Jurkat, Clone E6-1 (cell line): ENCODE data around the gene HPCAL1.

ENCODE experiments used
- DNase-seq: peaks from one replicate; pipeline ENCODE4 v3.0.0-alpha.2; 2011; ENCODE audit warnings: low read depth, low spot score
- H3K4me3 ChIP-seq: 2 replicates; pipeline ENCODE4 v1.5.1; 2011; ENCODE audit warnings: mild to moderate bottlenecking, low read length, control low read depth, moderate library complexity

Gene HPCAL1

DNA sequence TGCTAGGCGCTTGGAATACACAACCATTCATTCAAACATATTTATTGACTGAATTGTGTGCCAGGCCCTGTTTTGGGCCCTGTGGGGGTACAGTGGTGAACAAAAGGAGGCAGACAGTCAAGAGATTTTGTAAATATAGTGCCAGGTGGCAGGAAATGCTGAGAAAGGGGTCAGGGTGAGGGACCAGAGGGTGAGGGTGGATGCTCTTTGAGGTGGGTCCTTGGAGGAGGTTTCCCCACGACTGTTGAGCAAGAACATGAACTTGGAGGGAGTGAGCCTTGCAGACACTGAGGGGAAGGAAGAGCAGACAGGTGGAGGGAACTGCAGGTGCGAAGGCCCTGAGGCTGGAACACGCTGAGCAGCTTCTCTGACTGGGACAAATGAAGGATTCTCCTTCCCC is 104.7 kb downstream of the HPCAL1 start:
- H3K4me3 ChIP-seq = no peak overlapping the region
- peak; percentile 46 for DNase-seq

DNA sequence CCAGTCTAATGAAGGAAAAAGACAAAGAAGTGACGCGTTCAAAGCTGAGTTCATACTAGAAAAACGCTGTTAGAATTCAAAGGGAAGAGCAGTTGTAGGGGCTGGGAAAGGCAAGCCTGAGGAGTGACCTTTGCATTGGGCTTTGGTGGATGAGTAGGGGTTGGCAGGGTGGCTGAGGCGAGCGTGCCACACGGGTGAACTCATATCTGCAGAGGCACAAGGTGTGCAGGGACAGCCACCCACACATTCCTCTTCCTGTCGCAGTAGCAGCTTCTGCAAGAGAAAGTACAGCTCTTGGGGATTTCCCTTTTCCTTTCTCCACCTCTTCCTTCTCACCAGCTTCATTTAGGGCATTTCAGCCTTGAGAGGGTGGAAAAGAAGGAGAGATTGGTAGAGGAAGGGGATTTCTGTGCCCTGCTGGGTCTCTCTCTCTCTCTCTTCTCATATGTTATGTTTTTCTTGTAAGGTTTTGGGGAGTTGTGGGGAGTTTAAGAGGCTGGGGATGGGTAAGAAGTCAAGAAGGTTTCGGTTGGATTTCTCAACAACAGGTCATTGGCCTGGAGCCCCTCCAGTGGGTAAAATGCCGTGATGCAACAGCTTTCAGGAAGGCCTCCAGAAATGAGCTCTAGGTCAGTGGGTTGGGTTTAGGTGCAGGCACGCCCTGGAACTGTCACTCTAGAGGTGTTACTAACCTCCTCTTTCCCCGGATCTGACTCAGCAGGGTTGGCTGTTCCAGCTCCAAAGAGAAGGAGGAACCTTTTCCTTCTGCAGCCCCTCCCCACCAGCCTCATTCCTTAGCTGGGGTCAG is 105.3 kb downstream of the HPCAL1 start:
- DNase-seq = peak; percentile 28
- no peak overlapping the region for H3K4me3 ChIP-seq

DNA sequence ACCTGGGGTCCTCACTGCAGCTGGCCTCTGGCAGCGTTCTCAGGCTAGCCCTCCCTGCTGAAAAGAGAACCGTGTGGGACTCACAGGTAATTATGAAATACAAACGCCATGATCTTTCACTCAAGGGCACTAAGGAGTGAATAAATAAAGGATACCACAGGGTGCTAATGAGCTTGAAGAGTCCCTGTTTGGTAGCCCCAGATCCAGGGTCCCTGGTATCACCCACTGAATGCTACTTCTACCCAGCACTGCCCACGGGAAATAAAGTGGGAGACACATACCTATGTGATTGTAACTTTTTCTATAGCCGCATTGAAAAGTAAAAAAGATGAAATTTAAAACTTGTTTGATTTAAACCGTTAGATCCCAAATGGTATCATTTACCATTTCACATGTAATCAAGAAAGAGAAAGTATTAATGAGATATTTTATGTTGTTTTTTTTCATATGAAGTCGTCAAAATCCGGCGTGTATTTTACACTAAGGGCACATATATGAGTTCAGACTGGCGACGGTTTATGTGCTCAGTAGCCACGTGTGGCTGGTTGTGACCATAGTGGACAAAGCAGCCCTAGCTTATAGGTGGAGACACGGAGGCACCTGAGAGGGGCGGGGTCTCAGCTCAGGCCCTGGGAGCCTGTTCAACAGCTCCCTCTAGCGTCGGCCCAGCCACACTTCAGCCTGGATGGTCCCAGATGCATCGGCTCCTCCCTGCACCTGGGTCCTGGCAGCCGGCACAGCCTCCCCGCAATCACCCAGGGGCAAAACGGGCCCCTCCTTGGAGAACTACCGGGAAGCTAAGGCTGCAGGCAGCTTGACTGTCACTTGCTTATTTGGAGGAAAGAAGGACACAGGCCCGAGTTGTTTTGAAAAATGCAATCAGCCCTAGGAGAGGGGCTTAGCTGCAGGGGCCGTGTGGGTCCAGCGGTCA is 106.2 kb downstream of the HPCAL1 start:
- peak; percentile 69 for DNase-seq
- no peak overlapping the region for H3K4me3 ChIP-seq

DNA sequence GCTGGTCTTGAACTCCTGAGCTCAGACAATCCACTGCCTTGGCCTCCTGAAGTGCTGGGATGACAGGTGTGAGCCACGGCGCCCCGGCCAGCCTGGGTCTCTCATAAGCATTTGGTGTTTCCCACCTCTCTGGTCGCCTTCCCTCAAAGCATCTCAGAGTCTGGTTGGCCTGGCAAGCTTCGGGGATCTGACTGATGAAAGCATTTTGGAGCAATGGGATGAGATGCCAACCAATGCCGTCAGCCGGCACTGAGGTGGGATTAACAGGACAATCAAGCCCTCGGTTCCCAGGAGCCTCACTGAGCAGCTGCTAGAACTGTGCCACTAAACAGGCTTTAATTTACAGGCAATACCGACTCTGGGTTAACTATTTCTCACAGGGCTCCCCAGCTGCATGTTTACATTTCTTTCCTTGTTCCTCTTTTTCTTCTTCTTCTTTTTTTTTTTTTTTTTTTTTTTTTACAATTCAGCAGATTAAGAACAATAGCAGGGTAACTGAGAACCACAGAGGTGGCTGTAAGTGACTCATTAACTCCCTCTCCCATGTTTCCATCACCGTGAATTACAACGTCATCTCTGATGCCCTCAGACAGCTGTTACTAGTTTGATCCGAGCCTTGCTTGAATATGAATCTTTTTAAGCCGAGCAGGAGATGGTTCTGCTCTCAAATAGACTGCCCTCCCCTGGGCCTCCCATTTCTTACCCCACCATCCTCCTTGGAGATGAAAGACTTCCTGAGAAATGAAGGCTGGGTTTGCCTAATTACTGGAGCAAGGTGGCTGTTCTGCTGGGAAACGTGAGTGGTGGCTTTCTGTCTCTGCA is 107.5 kb downstream of the HPCAL1 start:
- DNase-seq = no peak
- no peak overlapping the region for H3K4me3 ChIP-seq

DNA sequence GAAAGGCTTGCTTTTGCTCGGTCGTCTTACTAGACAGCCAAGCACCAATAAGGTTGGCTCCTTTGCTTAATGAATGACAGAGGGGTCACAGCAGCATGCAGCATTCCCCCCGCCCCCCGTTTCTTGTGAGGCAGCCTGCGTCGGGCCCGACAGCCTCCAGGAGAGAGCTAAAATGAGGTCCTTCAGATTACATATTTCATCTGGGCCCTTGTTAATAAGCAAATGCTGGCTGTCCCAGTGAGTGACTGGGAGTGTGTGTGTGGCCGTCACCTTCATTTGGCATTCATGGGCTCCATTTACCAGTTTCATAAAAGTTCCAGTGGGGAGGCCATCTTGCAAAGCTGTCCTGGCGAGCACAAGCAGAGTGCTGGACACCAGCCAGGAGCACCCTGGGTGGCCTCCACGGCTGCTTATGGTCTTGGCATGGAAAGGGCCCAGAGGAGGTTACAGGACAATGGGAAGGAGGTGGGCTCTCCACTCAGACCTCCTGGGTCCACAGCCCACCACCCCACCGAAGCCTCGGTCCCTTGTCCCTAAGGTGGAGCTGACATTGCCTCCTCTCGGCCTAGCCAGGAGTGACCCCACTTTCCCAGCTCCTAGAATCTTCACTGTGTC is 108.2 kb downstream of the HPCAL1 start:
- no peak overlapping the region for H3K4me3 ChIP-seq
- no peak for DNase-seq

DNA sequence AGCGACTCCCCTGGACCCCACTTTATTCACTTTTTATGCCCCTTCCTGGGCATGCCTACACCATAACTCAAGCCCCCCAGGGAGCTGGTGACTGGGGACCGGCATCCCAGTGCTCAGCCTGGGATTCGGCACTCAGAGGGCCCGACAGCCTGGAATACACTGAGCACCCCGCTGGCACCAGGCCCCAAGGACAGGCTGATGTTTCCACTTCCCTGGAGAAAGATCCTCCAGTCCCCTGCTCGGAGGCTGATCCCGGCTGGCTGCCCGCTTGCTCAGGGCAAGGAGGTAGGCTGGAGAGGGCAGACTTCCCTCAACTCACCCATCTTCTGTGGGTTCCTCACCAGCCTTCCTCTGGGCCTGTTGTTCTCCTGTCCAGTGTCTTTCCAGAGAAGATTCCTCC is 108.9 kb downstream of the HPCAL1 start:
- DNase-seq = no peak
- no peak overlapping the region for H3K4me3 ChIP-seq

DNA sequence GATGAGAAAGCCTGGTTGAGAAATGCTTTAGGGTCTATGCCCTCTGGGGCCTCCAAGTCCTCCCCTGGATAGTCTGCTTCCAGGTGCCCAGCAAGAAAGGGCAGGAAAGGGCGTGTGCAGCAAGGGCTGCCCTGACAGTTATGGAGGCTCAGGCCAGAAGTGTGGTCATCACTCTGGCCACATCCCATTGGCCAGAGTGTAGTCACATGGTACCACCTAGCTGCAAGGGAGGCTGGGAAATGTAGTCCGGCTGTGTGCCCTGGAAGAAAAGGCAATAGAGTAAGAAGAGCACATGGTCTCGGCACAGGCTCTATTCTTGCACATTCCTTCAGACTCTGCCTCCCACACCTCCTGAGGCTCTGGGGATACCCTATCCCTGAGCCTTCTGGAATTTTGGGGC is 109.7 kb downstream of the HPCAL1 start:
- H3K4me3 ChIP-seq = no peak overlapping the region
- peak; percentile 21 for DNase-seq

DNA sequence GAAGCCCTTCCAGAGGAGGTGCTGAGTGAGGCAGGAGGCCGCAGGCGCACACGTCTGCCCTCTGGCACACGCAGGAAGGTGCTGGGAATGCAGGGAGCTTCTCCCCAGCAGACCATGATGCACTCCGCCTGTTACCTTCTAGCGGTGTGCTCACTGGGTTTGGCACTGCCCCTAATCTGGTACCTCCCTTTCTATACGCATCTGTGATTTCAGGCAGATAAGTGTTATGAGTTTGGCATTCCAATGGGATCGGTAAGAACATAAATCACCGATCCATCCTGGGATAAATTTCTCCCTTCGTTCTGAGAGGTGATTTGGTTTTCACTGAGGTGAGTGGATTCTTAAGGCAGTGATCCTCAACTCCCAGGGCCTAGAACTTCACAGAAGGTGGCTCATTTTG is 110.8 kb downstream of the HPCAL1 start:
- DNase-seq = no peak
- no peak overlapping the region for H3K4me3 ChIP-seq

DNA sequence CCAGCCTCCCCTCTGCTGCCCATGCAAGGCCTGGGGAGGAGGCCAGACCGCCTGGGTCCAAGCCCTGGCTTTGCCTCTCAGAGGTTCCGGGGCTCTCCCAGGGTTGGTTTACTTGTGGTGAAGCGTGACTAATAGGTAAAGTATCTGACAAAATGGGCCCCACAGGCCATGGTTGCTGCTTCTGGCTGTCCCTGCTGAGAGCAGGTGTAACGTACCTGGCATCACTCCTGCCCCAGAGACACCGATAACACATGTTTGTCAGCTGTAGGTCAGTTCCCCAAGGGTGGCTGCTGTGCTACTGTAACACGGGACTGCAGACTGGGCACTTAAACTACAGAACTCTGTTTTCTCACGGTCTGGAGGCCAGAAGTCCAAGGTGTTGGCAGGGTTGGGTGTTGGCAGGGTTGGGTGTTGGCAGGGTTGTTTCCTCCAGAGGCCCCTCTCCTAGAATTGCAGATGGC is 111.3 kb downstream of the HPCAL1 start:
- no peak overlapping the region for H3K4me3 ChIP-seq
- no peak for DNase-seq

DNA sequence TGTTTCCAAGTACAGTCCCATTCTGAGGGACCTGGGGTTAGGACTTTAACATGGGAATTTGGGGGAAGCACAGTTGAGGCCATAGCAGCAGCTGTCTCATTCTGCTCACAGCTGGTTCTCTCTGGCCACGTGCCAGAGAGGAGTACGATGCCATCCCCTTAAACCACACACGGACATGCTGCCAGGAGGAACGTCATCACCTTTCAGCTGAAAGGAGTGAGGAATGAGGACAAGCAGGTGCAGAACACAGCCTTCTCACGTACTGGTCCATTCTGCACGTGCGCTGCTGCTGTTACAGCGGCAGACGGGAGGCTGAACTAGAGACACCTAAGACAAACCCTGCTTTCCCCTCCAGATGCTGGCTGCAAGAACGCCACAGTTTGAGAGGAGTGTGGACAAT is 111.9 kb downstream of the HPCAL1 start:
- H3K4me3 ChIP-seq = no peak overlapping the region
- DNase-seq = no peak

DNA sequence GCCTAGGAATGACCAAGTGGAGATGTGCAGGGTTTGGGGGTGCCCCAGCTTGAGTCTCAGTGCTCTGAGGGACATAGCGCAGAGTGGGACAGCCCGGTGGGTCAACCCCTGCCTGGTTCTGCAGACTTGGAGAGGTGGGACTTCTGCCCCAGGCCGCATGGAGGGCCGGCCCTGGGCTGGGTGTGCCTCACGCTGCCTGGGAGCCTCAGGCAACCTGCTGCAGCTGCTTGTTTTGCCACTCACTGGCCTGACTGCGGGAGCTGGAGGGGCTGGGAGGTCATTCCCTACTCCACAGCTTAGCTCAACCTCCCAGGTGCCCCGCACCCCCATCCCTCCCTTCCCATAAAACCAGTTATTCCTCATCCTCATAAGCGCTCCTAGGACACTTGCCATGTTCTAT is 112.3 kb downstream of the HPCAL1 start:
- H3K4me3 ChIP-seq = no peak overlapping the region
- DNase-seq = no peak

DNA sequence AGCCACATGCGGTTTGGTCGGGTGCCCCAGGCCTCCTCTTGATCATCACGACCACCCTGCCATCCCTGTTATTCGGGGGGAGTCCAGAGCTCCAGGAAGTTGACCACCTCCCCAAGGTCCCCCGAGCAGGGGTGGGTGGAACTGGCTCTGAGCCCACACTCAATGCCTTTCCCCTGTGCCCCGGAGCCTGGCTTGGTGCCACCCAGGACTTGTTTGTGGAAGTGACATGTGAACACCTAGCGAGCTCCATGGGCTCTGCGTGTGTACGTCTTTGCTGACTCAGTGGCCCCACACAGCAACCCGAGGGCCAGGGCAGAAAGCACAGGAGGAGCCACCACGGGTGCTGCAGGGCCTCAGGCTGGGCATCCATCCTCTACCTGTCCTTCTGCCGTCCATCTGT is 112.9 kb downstream of the HPCAL1 start:
- H3K4me3 ChIP-seq = no peak overlapping the region
- DNase-seq = no peak

DNA sequence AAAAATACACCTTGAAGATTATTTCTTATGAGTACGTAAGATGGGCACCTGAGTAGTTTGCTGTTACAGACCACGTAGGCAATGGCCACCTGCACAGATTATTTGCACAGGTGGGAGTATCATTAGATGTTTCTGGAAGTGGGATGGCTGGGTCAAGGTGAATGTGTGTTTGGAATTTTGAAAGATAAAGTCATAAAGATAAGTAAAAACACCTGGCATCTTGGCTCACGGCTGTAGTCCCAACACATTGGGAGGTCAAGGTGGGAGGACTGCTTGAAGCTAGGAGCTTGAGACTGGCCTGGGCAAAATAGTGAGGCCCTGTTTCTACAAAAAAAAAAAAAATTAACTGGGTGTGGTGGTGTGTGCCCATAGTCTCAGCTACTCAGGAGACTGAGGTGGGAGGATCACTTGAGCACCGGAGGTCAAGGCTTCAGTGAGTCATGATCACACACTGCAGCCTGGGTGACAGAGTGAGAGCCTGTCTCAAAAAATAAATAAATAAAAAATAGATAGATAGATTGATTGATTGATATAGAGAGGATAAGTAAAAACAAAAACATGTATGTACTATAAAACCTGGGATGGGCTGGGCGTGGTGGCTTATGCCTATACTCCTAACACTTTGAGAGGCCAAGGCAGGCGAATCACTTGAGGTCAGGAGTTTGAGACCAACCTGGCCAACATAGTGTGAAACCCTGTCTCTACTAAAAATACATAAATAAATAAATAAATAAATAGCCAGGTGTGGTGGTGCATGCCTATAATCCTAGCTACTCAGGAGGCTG is 115.0 kb downstream of the HPCAL1 start:
- DNase-seq = no peak
- no peak overlapping the region for H3K4me3 ChIP-seq

DNA sequence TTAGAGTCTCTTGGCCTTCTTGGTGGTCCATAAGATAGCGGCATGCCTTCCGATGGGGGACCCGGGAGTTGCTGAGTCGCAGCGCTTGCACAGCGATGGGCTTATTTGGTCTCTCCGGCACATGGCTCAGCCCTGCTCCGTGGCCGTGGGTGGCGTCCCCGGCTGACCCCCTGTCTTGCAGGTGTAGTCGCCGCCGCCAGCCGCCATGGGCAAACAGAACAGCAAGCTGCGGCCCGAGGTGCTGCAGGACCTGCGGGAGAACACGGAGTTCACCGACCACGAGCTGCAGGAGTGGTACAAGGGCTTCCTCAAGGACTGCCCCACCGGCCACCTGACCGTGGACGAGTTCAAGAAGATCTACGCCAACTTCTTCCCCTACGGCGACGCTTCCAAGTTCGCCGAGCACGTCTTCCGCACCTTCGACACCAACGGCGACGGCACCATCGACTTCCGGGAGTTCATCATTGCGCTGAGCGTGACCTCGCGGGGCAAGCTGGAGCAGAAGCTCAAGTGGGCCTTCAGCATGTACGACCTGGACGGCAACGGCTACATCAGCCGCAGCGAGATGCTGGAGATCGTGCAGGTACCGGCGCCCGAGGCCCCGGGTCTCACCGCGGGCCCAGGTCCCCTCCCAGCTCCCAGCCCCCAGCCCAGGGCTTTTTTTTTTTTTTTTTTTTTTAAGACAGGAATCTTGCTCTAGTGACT is 117.0 kb downstream of the HPCAL1 start:
- H3K4me3 ChIP-seq = no peak overlapping the region
- no peak for DNase-seq

DNA sequence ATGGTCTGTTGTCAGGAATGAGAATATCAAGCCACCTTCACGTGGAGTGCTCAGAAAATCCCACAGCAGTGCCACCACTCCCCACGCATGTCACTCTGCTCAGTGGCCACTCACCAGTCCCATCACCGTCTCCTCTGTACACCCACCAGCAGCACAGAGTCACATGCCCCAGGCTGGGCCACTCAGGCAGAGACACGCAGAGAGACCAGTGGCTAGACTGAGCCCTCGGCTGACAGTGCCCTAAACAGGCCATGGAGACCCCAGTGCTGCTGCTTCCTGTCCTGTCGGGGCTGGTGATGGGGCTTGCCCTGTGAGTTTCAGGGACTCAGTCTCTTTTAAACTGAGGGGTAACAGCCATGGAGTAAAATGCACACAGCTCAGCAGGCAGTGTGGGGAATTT is 119.5 kb downstream of the HPCAL1 start:
- no peak overlapping the region for H3K4me3 ChIP-seq
- no peak for DNase-seq

DNA sequence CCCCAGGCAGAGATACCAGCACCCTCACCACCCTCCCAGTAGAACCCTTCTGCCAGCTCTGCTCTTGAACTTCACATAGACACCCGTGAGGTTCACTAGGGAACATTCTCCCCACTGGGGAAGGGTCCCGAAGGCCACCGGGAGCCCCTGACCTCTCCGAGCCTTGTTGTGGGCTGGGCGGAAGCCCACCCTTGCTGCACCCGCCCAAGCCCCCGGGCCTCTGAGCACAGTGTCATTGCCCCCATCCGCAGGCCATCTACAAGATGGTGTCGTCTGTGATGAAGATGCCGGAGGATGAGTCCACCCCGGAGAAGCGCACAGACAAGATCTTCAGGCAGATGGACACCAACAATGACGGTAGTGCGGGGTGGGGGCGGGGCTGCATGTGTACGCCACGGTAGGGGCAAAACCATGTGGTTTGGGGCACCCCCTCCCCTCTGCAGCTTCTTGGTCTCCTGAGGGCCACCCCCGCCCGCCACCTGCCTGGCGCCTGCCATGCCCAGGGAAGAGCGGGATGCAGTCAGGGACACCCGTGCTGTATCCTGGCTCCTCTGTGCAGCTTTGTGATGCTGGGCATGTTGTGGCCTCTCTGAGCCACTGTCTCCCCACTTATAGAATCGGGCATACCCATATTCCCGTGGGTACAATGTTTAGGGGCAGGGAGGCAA is 120.2 kb downstream of the HPCAL1 start:
- no peak overlapping the region for H3K4me3 ChIP-seq
- DNase-seq = no peak

DNA sequence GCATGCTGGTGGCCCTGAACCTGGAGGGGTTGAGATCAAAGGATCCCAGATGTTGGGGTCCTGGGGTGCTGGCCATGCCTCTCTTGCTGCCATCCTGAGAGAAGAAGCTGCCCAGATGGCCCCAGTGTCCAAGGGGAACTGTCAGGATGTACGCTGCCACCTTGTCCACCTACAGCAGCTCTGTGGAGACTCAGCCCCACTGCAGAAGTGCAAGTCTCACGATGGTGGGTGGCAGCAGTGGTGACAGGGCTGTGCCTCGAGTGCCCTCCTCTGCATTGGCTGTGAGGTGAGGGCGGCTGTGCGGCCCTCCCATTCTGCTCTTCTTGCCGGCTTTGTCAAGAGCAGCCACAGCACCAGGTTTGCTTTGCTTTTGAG is 120.7 kb downstream of the HPCAL1 start:
- DNase-seq = no peak
- H3K4me3 ChIP-seq = no peak overlapping the region
